Adrenal gland (tissue), 5 donors: Measurements from ENCODE around the gene SOX13.

Source experiments
- CTCF ChIP-seq, 6 experiments: fragments of 450-650 bp in 4 of 6; fragments of 200-600 bp in 2 of 6; sonication (generic) in 1 of 6; IDR thresholded peaks; 1 replicate in 5 of 6; 2 replicates in 1 of 6; pipeline versions ENCODE4 v1.5.1 to v1.8.0; 2016 to 2021; ENCODE audit warnings: antibody characterized with exemption in 6 of 6, mild to moderate bottlenecking in 2 of 6, moderate library complexity in 1 of 6
- POLR2A ChIP-seq, 2 donors: fragments of 450-650 bp; IDR thresholded peaks; one replicate each; pipeline ENCODE4 v1.6.1; 2017; ENCODE audit warnings: antibody characterized with exemption in 2 of 2, mild to moderate bottlenecking in 2 of 2, moderate library complexity in 1 of 2
- donor health status: DM: no; HTN: no; CAD: no.

DNA sequence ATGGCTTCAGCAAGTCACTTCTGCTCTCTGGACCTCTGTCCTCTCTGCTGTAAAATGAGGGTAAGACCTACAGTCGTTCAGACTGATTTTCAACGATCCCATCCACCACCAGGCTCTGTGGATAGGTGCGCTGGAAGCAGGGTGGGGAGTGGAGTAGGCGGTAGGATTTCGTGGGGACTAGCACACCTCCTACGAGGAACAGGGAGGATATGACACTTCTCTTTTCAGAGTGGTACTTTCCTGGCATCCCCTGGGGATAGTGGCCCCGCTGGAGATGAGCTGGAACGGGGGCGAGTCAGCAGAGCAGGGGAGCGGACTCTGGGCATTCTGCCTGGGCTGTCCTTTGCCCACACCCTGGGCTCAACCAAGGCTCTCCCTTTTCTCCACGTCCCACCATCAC lies 61.2 kb downstream of the SOX13 start:
- TF ChIP-seq CTCF (IDR thresholded peaks at IDR 0.05) (no peak), POLR2A (IDR thresholded peaks at IDR 0.05) (no peak)
